ENCODE measurements around the gene FOXK2.

DNA sequence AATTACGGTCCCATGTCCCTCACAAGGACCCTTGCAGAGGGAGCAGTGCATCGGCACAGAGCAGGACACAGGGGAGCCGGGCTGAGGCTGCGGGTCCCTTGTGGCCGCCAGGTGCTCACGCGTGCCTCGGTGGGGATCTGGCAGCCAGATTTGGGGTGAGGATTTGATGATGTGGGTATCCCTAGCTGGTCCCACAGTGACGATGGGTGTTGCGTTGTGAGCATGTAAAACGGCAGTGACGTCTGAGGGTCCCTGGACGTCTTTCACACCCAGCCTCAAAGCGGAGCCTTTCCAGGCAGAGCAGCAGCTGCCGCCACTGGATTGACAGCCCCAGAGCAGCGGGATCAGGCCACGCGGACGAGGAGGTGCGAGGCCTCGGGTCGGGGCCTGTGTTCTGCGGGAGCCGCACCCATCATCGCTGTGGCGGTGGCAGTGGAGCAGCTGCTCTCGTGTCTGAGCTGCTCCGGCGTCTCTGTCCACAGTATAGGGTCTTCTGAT lies 74.1 kb downstream of the FOXK2 start:
- no peak for TF ChIP-seq EZH2 (IDR thresholded peaks at IDR 0.05; ENCODE audit: insufficient read depth, poor library complexity, severe bottlenecking)
- TF ChIP-seq EZH2phosphoT487 (IDR thresholded peaks at IDR 0.05; ENCODE audit: insufficient read depth, low read depth), result no peak

All from GM23248 (cell line).